ENCODE data around the gene SMIM24.

The SMIM24 gene

DNA sequence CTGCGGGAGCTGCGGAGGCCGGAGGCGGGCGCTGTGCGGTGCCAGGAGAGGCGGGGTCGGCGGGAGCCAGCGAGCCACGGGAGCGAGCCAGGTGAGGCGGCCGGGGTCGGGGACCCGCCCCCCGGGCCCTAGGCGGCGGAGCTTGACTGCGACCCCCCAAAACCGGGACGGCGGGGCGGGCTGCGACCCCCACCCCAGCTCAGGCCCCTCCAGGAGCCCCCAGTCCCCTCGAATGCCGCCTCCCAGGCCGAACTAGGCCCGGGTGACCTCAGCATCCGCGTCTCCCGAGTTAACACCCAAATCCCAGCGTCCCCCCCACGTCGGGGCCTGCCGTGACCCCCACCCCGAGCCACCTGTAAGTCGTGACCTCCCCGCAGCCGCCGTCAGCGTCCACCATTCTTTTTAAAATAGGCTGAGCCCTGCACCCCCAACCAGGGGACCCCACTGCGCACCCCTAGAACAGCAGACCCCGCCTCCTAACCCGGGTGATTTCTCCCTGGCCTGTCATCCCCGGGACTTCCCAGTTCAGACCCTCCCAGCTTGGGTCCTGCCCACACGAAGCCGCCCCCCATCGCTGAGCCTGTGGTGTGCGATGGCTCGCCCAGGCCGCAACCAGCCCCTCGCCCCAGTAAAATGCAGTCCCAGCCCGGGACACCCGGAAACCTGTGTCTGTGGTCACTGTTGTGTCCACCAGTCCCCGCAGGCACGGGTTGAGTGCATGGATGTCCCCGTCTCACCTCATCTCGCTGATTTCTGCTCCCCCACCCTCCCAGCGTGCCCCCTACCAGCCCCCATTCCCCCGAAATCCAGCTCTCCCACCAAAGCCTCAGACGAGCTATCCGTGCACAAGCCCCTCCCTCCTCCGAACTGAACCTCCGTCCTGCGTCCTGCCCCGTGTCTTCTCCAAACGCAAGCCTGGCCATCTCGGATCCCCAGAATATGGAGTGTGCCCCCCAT lies 26.3 kb upstream of the SMIM24 start:
- no peak for FAIRE-seq
- no peak for DNase-seq (ENCODE audit: insufficient read length, low spot score)
- TF ChIP-seq, protein P1, sequence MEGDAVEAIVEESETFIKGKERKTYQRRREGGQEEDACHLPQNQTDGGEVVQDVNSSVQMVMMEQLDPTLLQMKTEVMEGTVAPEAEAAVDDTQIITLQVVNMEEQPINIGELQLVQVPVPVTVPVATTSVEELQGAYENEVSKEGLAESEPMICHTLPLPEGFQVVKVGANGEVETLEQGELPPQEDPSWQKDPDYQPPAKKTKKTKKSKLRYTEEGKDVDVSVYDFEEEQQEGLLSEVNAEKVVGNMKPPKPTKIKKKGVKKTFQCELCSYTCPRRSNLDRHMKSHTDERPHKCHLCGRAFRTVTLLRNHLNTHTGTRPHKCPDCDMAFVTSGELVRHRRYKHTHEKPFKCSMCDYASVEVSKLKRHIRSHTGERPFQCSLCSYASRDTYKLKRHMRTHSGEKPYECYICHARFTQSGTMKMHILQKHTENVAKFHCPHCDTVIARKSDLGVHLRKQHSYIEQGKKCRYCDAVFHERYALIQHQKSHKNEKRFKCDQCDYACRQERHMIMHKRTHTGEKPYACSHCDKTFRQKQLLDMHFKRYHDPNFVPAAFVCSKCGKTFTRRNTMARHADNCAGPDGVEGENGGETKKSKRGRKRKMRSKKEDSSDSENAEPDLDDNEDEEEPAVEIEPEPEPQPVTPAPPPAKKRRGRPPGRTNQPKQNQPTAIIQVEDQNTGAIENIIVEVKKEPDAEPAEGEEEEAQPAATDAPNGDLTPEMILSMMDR (IDR thresholded peaks at IDR 0.05; ENCODE audit: insufficient read depth, missing control alignments) = no peak

DNA sequence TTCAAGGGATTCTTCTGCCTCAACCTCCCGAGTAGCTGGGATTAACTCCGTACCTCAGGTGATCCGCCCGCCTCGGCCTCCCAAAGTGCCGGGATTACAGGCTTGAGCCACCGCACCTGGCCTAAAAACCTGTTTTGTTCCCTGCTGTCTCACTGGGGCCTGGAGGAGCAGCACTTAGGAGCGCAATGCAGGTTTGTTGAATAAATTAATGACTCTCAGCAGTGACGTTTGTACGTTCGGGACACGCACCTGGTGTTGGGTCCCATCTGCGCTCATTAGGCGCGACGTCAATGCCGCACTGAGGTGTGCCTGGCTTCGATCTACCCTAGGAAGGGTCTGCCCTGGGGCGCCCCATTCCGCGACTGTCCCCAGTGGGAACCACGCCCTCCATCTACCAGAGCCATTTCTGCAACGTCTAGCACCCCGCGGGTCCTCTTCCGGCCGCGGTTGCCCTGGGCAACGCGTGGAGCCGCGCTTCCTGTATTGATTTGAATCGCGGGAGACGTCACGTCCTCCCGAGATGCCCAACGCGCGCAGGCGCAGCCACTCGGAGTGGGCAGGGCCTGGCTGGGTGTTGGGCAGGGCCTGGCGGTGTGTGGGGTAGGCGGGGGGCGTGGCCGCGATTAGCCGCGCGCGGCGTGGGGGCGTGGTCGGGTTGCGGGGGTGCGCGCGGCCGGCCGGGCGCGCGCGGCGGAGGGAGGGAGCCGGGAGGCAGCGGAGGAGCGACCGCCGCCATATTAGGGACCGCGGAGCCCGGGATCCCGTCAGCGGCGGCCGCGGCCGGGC lies 25.5 kb upstream of the SMIM24 start, which contains the start of gene FZR1:
Gene FZR1 (plus strand): TSS at position 714 of the 786 bp plus-strand sequence. CDS start 16,679 bp downstream, outside the sequence.
- FAIRE-seq = no peak
- peak; percentile 99 for DNase-seq (ENCODE audit: insufficient read length, low spot score)
- TF ChIP-seq, protein P1 (IDR thresholded peaks at IDR 0.05; ENCODE audit: insufficient read depth, missing control alignments) = no peak

DNA sequence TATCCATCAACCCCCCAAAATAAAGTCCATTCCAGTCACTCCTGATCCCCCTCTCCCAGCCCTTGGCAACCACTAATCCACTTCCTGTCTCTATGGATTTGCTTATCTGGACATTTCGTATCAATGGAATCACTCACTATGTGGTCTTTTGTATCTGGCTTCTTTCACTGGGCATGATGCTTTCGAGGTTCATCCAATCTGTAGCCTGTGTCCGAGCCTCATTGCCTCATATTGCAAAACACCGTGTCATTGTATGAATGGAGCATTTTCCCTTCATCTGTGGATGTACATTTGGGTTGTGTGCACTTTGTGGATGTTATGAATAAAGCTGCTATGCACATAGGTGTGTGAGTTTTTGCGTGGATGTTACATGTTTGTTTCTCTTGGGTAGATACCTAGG lies 24.4 kb upstream of the SMIM24 start:
- DNase-seq (ENCODE audit: insufficient read length, low spot score) (no peak), FAIRE-seq (no peak)
- TF ChIP-seq, protein P1 (IDR thresholded peaks at IDR 0.05; ENCODE audit: insufficient read depth, missing control alignments) = no peak

DNA sequence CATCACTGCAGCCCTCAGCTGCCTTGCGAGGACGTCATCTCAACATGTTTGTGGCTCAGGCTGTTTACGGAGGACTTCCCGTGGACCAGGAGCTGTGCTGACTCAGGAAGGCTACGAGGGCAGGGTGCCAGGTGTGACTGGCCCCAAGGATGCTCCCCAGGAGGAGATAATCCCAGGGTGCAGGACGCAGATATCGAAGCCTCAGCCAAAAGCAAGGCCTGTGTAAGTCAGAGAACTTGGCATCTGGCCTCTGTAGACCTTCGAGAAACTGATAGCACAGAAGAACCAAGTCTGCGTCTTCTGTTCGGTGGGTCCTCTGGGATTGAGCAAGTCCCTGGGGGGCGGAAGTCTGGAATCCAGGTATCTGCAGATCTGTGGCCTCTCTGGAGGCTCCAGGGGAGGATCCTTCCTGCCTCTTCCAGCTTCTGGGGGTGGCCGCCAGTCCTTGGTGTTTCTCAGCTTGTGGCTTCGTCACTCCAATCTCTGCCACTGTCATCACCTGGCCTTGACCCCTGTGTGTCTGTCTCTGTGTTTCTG lies 22.8 kb upstream of the SMIM24 start:
- TF ChIP-seq, protein P1 (IDR thresholded peaks at IDR 0.05; ENCODE audit: insufficient read depth, missing control alignments) = no peak
- DNase-seq (ENCODE audit: insufficient read length, low spot score) (no peak), FAIRE-seq (no peak)

DNA sequence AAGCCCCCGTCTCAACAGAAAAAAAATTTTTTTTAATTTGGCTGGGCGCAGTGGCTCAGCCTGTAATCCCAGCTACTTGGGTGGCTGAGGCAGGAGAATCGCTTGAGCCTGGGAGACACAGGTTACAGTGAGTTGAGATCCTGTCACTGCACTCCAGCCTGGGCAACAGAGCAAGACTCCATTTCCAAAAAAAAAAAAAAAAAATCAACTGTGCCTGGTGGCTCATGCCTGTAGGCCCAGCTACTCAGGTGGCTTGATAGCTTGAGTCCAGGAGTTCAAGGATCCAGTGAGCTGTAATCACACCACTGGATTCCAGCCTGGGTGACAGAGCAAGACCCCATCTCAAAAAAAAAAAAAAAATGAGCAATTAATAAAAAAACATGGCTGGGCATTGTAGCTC lies 21.5 kb upstream of the SMIM24 start:
- FAIRE-seq (no peak), DNase-seq (ENCODE audit: insufficient read length, low spot score) (no peak)
- TF ChIP-seq, protein P1 (IDR thresholded peaks at IDR 0.05; ENCODE audit: insufficient read depth, missing control alignments) = no peak

DNA sequence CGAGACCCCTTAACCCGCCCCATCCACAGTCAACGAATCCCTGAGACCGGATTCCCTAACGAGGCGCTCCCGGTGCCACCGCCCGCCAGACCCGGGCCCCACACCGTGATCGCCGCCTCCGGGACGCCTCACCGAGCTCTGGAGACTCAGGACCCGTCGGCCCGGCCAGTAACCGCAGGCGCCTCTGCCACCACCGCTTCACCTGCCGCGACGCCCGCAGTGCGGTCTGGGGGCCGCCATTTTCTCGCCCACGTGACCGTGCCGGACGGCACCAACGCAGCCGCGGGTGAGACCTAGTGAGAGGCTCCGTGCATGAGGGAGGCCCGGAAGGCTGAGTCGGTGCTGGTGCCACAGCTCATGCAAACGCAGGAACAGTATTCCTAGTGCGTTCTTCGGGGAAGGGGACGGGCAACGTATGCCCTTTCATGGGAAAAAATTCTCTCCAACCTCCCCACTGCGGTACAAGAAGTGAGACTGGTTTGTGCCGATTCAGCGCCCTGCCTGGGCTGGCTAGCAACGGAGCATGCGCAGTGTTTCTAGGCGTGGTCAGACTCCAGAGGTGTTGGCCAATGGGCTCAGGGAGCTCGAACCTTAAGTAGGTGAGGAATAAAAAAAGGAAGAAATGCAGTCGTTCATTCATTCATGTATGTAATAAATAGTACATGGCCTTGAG lies 20.2 kb upstream of the SMIM24 start, which contains the start of gene DOHH:
Gene DOHH (minus strand): TSS at position 246 of the 673 bp plus-strand sequence. CDS start 3,860 bp downstream, outside the sequence.
- TF ChIP-seq, protein P1 (IDR thresholded peaks at IDR 0.05; ENCODE audit: insufficient read depth, missing control alignments) = no peak
- FAIRE-seq (peak; percentile 64), DNase-seq (ENCODE audit: insufficient read length, low spot score) (peak; percentile 99)

All from D721Med (cell line).